Common myeloid progenitor, CD34-positive (primary cell): ENCODE results near the gene RANBP3L.
A peak's percentile ranks its signal among the peaks of the same experiment; 100 is the strongest.

Experiments used
- CTCF ChIA-PET: fragments of 350-600 bp; sonication (Branson Sonifier 250); formaldehyde crosslinking; loops from one replicate; lab custom pipeline; 2021; ENCODE audit warnings: antibody characterized with exemption; lab: Charles Lee
- POLR2A ChIA-PET: fragments of 350-600 bp; sonication (Branson Sonifier 250); formaldehyde crosslinking; loops from one replicate; lab custom pipeline; 2021; ENCODE audit warnings: antibody characterized with exemption; lab: Charles Lee
- DNase-seq, 3 donors: peaks; one replicate each; pipeline versions ENCODE4 v3.0.0 to v3.0.0-alpha.2; 2013
- H3K27ac ChIP-seq, 2 experiments: 1 replicate in 1 of 2; 2 replicates in 1 of 2; pipeline ENCODE4 v1.7.0; 2013; ENCODE audit warnings: inconsistent platforms in 2 of 2, low read length in 2 of 2, mild to moderate bottlenecking in 2 of 2, low read depth in 1 of 2, moderate library complexity in 1 of 2; ENCODE audit not compliant: severe bottlenecking in 2 of 2, insufficient read depth in 1 of 2, poor library complexity in 1 of 2
- H3K27me3 ChIP-seq, 5 experiments: replicated peaks in 2 of 5; 1 replicate in 3 of 5; 2 replicates in 2 of 5; pipeline versions ENCODE4 v1.6.1 to v1.7.0; 2013; ENCODE audit warnings: low read length in 4 of 5, mild to moderate bottlenecking in 2 of 5, moderate library complexity in 2 of 5, inconsistent platforms in 1 of 5; ENCODE audit not compliant: insufficient read depth in 5 of 5, control insufficient read depth in 4 of 5
- H3K36me3 ChIP-seq, 4 experiments: 1 replicate in 2 of 4; 2 replicates in 2 of 4; pipeline versions ENCODE4 v1.6.1 to v1.7.0; 2013; ENCODE audit warnings: low read length in 3 of 4, control low read depth in 1 of 4, mild to moderate bottlenecking in 1 of 4; ENCODE audit not compliant: control insufficient read depth in 4 of 4, insufficient read depth in 4 of 4
- H3K4me1 ChIP-seq, 4 experiments: 1 replicate in 3 of 4; 2 replicates in 1 of 4; pipeline versions ENCODE4 v1.6.1 to v1.7.1; 2013; ENCODE audit warnings: low read length in 3 of 4, mild to moderate bottlenecking in 3 of 4, control low read depth in 1 of 4, inconsistent platforms in 1 of 4, moderate library complexity in 1 of 4; ENCODE audit not compliant: control insufficient read depth in 4 of 4, insufficient read depth in 4 of 4; ENCODE audit errors: control extremely low read depth in 1 of 4
- H3K4me3 ChIP-seq, 7 experiments: 1 replicate in 4 of 7; 2 replicates in 3 of 7; pipeline versions ENCODE4 v1.5.1 to v1.7.0; 2013; ENCODE audit warnings: mild to moderate bottlenecking in 7 of 7, low read length in 6 of 7, moderate library complexity in 6 of 7, inconsistent platforms in 2 of 7, low read depth in 2 of 7, control low read depth in 1 of 7; ENCODE audit not compliant: insufficient read depth in 4 of 7, control insufficient read depth in 1 of 7; ENCODE audit errors: extremely low read depth in 1 of 7
- H3K9me3 ChIP-seq, 5 experiments: 1 replicate in 4 of 5; 2 replicates in 1 of 5; pipeline versions ENCODE4 v1.6.1 to v1.7.1; 2013; ENCODE audit warnings: low read length in 4 of 5, mild to moderate bottlenecking in 2 of 5, inconsistent platforms in 1 of 5, low read depth in 1 of 5, moderate library complexity in 1 of 5; ENCODE audit not compliant: control insufficient read depth in 4 of 5, insufficient read depth in 2 of 5; ENCODE audit errors: control extremely low read depth in 1 of 5
- WGBS: methylation state at CpG from one replicate; pipeline ENCODE4 v1.1.5; 2013; ENCODE audit not compliant: insufficient coverage; 5-methylcytosine and 5-hydroxymethylcytosine counted together

Gene RANBP3L

DNA sequence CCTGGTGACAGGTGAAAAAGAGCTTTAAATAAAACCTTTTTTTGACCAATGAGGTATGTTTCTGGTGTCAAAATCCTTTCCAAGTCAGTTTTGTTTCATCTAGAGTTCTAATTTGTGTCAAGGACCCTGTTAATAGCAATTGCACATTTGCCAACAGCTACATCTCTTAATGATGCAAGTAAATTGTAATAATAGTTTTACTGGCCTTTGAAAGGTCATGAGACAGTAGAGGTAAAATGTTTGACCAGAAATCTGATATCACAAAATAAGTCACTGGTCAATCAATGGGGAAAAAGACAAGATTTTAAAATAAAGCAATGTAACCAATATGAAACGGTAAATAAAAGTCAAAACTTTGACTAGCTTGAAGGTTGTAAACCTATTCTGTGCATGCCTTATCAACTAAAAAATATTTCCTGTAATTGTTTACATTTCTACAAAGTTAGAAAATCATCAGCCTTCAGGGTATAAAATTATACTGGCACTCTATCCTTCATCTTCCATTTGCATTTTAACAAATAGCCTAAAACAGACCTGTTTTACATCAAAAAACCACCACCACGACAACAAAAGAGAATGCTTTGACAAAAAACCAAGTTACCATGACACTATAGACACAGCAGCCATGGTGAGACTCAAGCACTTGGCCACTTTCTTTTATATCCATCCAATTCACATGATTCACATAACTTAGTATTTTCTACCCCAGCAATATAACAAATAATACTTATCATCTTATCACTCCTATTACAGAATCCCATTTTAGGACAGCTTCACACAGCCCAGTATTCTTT is 63.0 kb downstream of the RANBP3L start:
- peaks cover 6 to 40% (median 20%) of the 10 kb centered on the region in 4 experiments for H3K4me1 ChIP-seq
- ChIA-PET POLR2A (no interaction called here), CTCF (interaction anchor here (1.0 to 3.2 kb wide), 4 partner anchors 17 to 65 kb away, joined by 3 to 10 read pairs (median 4); no protein-coding TSS in a partner anchor)
- H3K4me3 ChIP-seq: peak overlapping the region in 1 of 7 experiments; percentile 5
- no peaks in the 10 kb centered on the region for H3K27me3 ChIP-seq
- WGBS: 76% methylated on average over 1 of the region's 2 CpGs
- no peak overlapping the region for H3K27ac ChIP-seq
- H3K36me3 ChIP-seq: no peaks in the 10 kb centered on the region
- no peak for DNase-seq
- no peaks in the 10 kb centered on the region for H3K9me3 ChIP-seq

GRCh38 chr5:36237751-36238150 is 64.0 kb downstream of the RANBP3L start:
- WGBS: 89% methylated on average over 2 of the region's 2 CpGs
- Histone ChIP-seq H3K27me3 (no peaks in the 10 kb centered on the region), H3K27ac (no peak overlapping the region), H3K4me3 (no peak overlapping the region), H3K9me3 (no peaks in the 10 kb centered on the region), H3K36me3 (no peaks in the 10 kb centered on the region), H3K4me1 (peaks cover 6 to 37% (median 18%) of the 10 kb centered on the region in 4 experiments)
- ChIA-PET CTCF (interaction anchor here (1.0 to 3.2 kb wide), 4 partner anchors 16 to 66 kb away, joined by 3 to 10 read pairs (median 4); no protein-coding TSS in a partner anchor), POLR2A (no interaction called here)
- DNase-seq: peak; percentile 23 to 67 (median 46)

GRCh38 chr5:36236801-36237200 is 64.9 kb downstream of the RANBP3L start:
- ChIA-PET POLR2A (no interaction called here), CTCF (interaction anchor here (0.7 to 3.2 kb wide), 5 partner anchors 14 to 67 kb away, joined by 3 to 10 read pairs (median 3); no protein-coding TSS in a partner anchor)

DNA sequence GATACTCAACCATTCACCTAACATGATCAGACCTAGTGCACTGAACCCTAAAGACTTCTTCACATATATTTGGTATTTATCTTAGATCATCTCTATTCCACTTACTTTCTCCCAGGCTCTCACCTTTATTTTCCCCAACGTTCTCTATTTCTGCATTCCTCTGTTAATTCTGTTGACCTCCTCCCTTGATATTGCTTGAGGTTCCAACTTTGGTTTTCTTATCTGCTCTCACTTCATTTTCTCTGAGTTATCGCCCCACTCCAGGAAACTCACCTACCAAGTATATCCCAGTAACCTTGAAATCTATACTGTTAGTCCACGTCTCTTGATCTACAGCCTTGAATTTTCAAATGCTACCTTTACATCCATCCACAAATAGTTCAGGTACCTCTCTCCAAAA is 69.2 kb downstream of the RANBP3L start:
- no peak overlapping the region for H3K27ac ChIP-seq
- H3K36me3 ChIP-seq: no peaks in the 10 kb centered on the region
- WGBS: 95% methylated on average over 3 of the region's 3 CpGs
- DNase-seq: no peak
- CTCF ChIA-PET: no interaction called here
- H3K27me3 ChIP-seq: no peaks in the 10 kb centered on the region
- POLR2A ChIA-PET: no interaction called here
- peaks cover 0 to 3% (median under 1%) of the 10 kb centered on the region in 4 experiments for H3K4me1 ChIP-seq
- H3K9me3 ChIP-seq: no peaks in the 10 kb centered on the region
- H3K4me3 ChIP-seq: no peak overlapping the region

More at GRCh38 chr5:36236801-36237200, 64.9 kb downstream of the RANBP3L start:
- H3K36me3 ChIP-seq: no peaks in the 10 kb centered on the region
- DNase-seq: peak in 2 of 3 donors; percentile 42 to 46
- H3K27me3 ChIP-seq: no peaks in the 10 kb centered on the region
- no peak overlapping the region for H3K27ac ChIP-seq
- peaks cover 4 to 33% (median 13%) of the 10 kb centered on the region in 4 experiments for H3K4me1 ChIP-seq
- no peaks in the 10 kb centered on the region for H3K9me3 ChIP-seq
- no peak overlapping the region for H3K4me3 ChIP-seq

- no CpG with 5 or more reads among the region's 1 CpG for WGBS
Measured at GRCh38 chr5:36230151-36230790, 71.4 kb downstream of the RANBP3L start.

GRCh38 chr5:36228505-36228904 is 73.2 kb downstream of the RANBP3L start:
- H3K27ac ChIP-seq: no peak overlapping the region
- DNase-seq: no peak
- H3K9me3 ChIP-seq: no peaks in the 10 kb centered on the region
- H3K27me3 ChIP-seq: no peaks in the 10 kb centered on the region
- WGBS: 96% methylated on average over 4 of the region's 7 CpGs
- H3K4me3 ChIP-seq: no peak overlapping the region
- H3K36me3 ChIP-seq: peaks cover 4 to 15% (median 8%) of the 10 kb centered on the region in 4 experiments
- POLR2A ChIA-PET: no interaction called here
- CTCF ChIA-PET: interaction anchor here (0.9 to 1.0 kb wide), 3 partner anchors 13 to 56 kb away, joined by 3 to 4 read pairs (median 3); no protein-coding TSS in a partner anchor
- no peaks in the 10 kb centered on the region for H3K4me1 ChIP-seq

More at GRCh38 chr5:36230151-36230790, 71.4 kb downstream of the RANBP3L start:
- no peaks in the 10 kb centered on the region for H3K27me3 ChIP-seq
- H3K36me3 ChIP-seq: peaks cover 0 to 5% (median 2%) of the 10 kb centered on the region in 4 experiments
- no peaks in the 10 kb centered on the region for H3K4me1 ChIP-seq
- no peak for DNase-seq
- H3K27ac ChIP-seq: no peak overlapping the region
- H3K9me3 ChIP-seq: no peaks in the 10 kb centered on the region
- H3K4me3 ChIP-seq: no peak overlapping the region
- CTCF ChIA-PET: interaction anchor here (1.9 kb wide), 1 partner anchor 11 kb away, joined by 13 read pairs; the partner anchor contains the start of gene NADK2
- POLR2A ChIA-PET: no interaction called here

DNA sequence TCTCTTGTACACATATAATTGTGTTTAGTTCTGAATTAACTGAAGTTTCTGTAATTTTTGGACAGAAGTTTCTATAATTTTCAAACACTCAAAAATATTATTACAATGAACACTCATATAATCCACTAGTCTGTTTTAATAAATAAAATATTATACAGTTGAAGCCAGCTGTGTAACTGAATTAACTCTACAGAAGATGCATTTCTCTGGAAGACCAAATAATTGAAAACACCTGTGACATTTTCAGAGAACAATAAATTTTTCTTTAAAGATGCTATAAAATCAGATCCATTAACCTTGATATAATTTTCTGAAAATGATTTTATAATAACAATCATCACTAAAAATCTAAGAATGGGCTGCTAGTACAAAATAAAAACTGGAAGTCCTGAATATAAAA is 74.7 kb downstream of the RANBP3L start:
- ChIA-PET CTCF (no interaction called here), POLR2A (no interaction called here)
- DNase-seq: no peak
- Histone ChIP-seq H3K27ac (no peak overlapping the region), H3K9me3 (no peaks in the 10 kb centered on the region), H3K36me3 (peaks cover 6 to 21% (median 10%) of the 10 kb centered on the region in 4 experiments), H3K4me3 (no peak overlapping the region), H3K4me1 (no peaks in the 10 kb centered on the region), H3K27me3 (no peaks in the 10 kb centered on the region)
